K562 (cell line): ENCODE measurements around the gene DSCAM. TPM values are rescaled to one million over a fixed set of nuclear protein-coding genes. Genes with fewer than 3 reads are reported as not detected.

ENCODE experiments used
- ATAC-seq: fragments of 200-7000 bp; cut with Tn5 transposase; 3 replicates; pipeline ENCODE4 v1.9.1; 2020; ENCODE audit warnings: moderate library complexity
- BruUV-seq: library from RNA; stranded (reverse); fragments of 400-500 nt; replicated peaks from 2 replicates; lab custom pipeline; 2021; lab: Mats Ljungman, UMichigan
- CTCF ChIA-PET: fragments of 300-600 bp; formaldehyde crosslinking; extraction: SDS; loops from one replicate; lab custom pipeline; 2021; ENCODE audit warnings: low intra/inter-chr PET ratio; lab: Yijun Ruan, JAX
- POLR2A ChIA-PET: fragments of 300-600, 350-650 bp; sonication (Branson Sonifier 250); formaldehyde crosslinking; extraction: SDS; loops from one replicate; lab custom pipeline; 2021; ENCODE audit warnings: antibody characterized with exemption, inconsistent platforms; lab: Yijun Ruan, JAX
- DNase-seq, 4 experiments: peaks; one replicate each; pipeline versions ENCODE4 v3.0.0 to v3.0.0-alpha.2; 2011 to 2018; ENCODE audit warnings: low spot score in 3 of 4, mixed read lengths in 3 of 4; ENCODE audit errors: extremely low read depth in 1 of 4
- FAIRE-seq: peaks from 2 replicates; lab custom pipeline; 2011; peaks lifted over from hg19 to GRCh38; lab: Jason Lieb, UNC
- H2AFZ ChIP-seq: 2 replicates; pipeline ENCODE4 v1.6.0; 2011; ENCODE audit warnings: low read depth, low read length, control low read depth, inconsistent platforms
- H3K27ac ChIP-seq: fragments of 200-600 bp; 3 replicates; pipeline ENCODE4 v1.8.0; 2011; ENCODE audit warnings: low read depth, mild to moderate bottlenecking, control low read depth, inconsistent platforms, low read length, moderate library complexity, mixed read lengths; ENCODE audit errors: extremely low read depth
- H3K27me3 ChIP-seq, 2 experiments: fragments of 300-600 bp in 1 of 2; 2 replicates in 1 of 2; 3 replicates in 1 of 2; pipeline versions ENCODE4 v1.6.0 to v1.8.0; 2011; ENCODE audit warnings: inconsistent platforms in 2 of 2, low read length in 2 of 2, mild to moderate bottlenecking in 1 of 2, mixed read lengths in 1 of 2, moderate library complexity in 1 of 2; ENCODE audit not compliant: control insufficient read depth in 2 of 2, insufficient read depth in 2 of 2
- H3K36me3 ChIP-seq: fragments of 300-600 bp; 3 replicates; pipeline ENCODE4 v1.8.0; 2011; ENCODE audit warnings: mild to moderate bottlenecking, low read length, inconsistent platforms; ENCODE audit not compliant: control insufficient read depth, insufficient read depth
- H3K4me1 ChIP-seq, 2 experiments: fragments of 200-600 bp in 1 of 2; replicated peaks in 1 of 2; 2 replicates in 1 of 2; 3 replicates in 1 of 2; pipeline versions ENCODE4 v1.5.1 to v1.8.0; 2011; ENCODE audit warnings: inconsistent platforms in 2 of 2, low read length in 2 of 2, mild to moderate bottlenecking in 1 of 2, mixed read lengths in 1 of 2, moderate library complexity in 1 of 2; ENCODE audit not compliant: control insufficient read depth in 2 of 2, insufficient read depth in 2 of 2
- H3K4me2 ChIP-seq: 2 replicates; pipeline ENCODE4 v1.6.1; 2011; ENCODE audit warnings: low read length, control low read depth, inconsistent platforms, mixed read lengths; ENCODE audit not compliant: insufficient read depth
- H3K4me3 ChIP-seq: fragments of 200-600 bp; sonication (generic), shearing (Covaris generic); 2 replicates; pipeline ENCODE4 v1.5.1; 2016; ENCODE audit warnings: control low read depth, inconsistent platforms
- H3K79me2 ChIP-seq: fragments of 200-600 bp; 3 replicates; pipeline ENCODE4 v1.8.0; 2011; ENCODE audit warnings: low read length, inconsistent platforms; ENCODE audit not compliant: control insufficient read depth, insufficient read depth
- H3K9ac ChIP-seq, 2 experiments: 2 replicates each; pipeline versions ENCODE4 v1.6.0 to v1.6.1; 2011; ENCODE audit warnings: low read depth in 2 of 2, low read length in 2 of 2, control low read depth in 1 of 2, inconsistent platforms in 1 of 2, mild to moderate bottlenecking in 1 of 2, mixed read lengths in 1 of 2; ENCODE audit not compliant: insufficient read depth in 1 of 2
- H3K9me1 ChIP-seq: one replicate; pipeline ENCODE4 v1.6.0; 2011; ENCODE audit warnings: inconsistent platforms, mild to moderate bottlenecking, low read length, moderate library complexity; ENCODE audit not compliant: control insufficient read depth, insufficient read depth
- H3K9me3 ChIP-seq: replicated peaks from 2 replicates; pipeline ENCODE4 v1.5.1; 2011; ENCODE audit warnings: low read depth, low read length, inconsistent platforms; ENCODE audit not compliant: control insufficient read depth, insufficient read depth
- H4K20me1 ChIP-seq: replicated peaks from 2 replicates; pipeline ENCODE4 v1.6.1; 2011; ENCODE audit warnings: low read length, inconsistent platforms, mixed read lengths; ENCODE audit not compliant: control insufficient read depth, insufficient read depth
- PTBP1 ChIP-seq: fragments of 200-400 bp; formaldehyde crosslinking; IDR thresholded peaks from 2 replicates; pipeline ENCODE4 v1.6.1; 2017; ENCODE audit warnings: low read depth, low read length
- THRB ChIP-seq: fragments of 450-650 bp; formaldehyde crosslinking; conservative IDR thresholded peaks from 2 replicates; pipeline ENCODE4 v1.4.0; 2022; ENCODE audit warnings: mild to moderate bottlenecking, missing genetic modification characterization
- TSC22D4 ChIP-seq: fragments of 450-650 bp; IDR thresholded peaks from 2 replicates; pipeline ENCODE4 v1.6.1; 2016; ENCODE audit warnings: missing genetic modification characterization, missing biosample characterization, control low read depth
- ZBED1 ChIP-seq: IDR thresholded peaks from 2 replicates; pipeline ENCODE4 v1.6.1; 2014
- ZBTB26 ChIP-seq: fragments of 450-650 bp; formaldehyde crosslinking; IDR thresholded peaks from 2 replicates; pipeline ENCODE4 v1.4.0; 2022; ENCODE audit warnings: missing genetic modification characterization
- WGBS: fragments of 100-300 bp; shearing (Covaris generic); methylation state at CpG from one replicate; pipeline ENCODE4 v1.1.6; 2016; ENCODE audit warnings: low coverage, mixed read lengths; ENCODE audit not compliant: insufficient coverage; ENCODE audit errors: missing lambda C conversion rate; 5-methylcytosine and 5-hydroxymethylcytosine counted together
- in situ Hi-C: fragments of 300-500 bp; cut with MboI; formaldehyde crosslinking; loops from 4 replicates; pipeline ENCODE4 v1.15.0; 2018; ENCODE audit warnings: inconsistent platforms, mixed read lengths
- intact Hi-C: fragments of 100-400 bp; cut with micrococcal nuclease; formaldehyde crosslinking; loops from 2 replicates; pipeline ENCODE4 v1.14.2; 2022
- polyA plus RNA-seq, 8 experiments: library from polyadenylated mRNA; depleted of rRNA in 4 of 8; stranded (reverse) in 5 of 8; unstranded in 3 of 8; fragments of >200 nt; fragmentation: Nextera tagmentation in 2 of 8; fragmentation: Illumina TruSeq in 1 of 8; extraction: Ambion mirVana in 2 of 8; extraction: Trizol in 1 of 8; gene quantifications; 2 replicates each; pipeline versions ENCODE4 v1.2.1 to v1.2.3, GENCODE V29; 2011 to 2014; ENCODE audit warnings: inconsistent platforms in 1 of 8, missing spikeins in 1 of 8
- total RNA-seq, 7 experiments: library from RNA; depleted of rRNA in 6 of 7; stranded (reverse); fragments of >200 nt in 6 of 7; fragmentation: Illumina TruSeq in 2 of 7; extraction: Trizol in 2 of 7; gene quantifications; 2 replicates each; pipeline versions ENCODE4 v1.2.1 to v1.2.3, GENCODE V29; 2011 to 2021; ENCODE audit warnings: low replicate concordance in 1 of 7
- TF ChIP-seq, protein P1 (sequence below): fragments of 450-650 bp; formaldehyde crosslinking; IDR thresholded peaks from 2 replicates; pipeline ENCODE4 v1.4.0; 2022; ENCODE audit warnings: missing genetic modification characterization

The DSCAM gene
- total and polyA plus RNA-seq, 9 of the 15 experiments (the other 6 are each of a cell fraction or from before 2014, with no cell fraction given) = not detected

GRCh38 chr21:40139636-40140035 lies 707.3 kb downstream of the DSCAM start:
- DNase-seq = no peak
- in situ Hi-C loops (no loop called here), intact Hi-C loops (no loop called here)
- Histone ChIP-seq H3K4me1 (no peaks in the 10 kb centered on the region), H3K4me3 (no peak overlapping the region), H3K27me3 (no peaks in the 10 kb centered on the region), H3K9ac (no peak overlapping the region), H3K4me2 (no peak overlapping the region), H2AFZ (no peak overlapping the region), H3K36me3 (no peaks in the 10 kb centered on the region), H4K20me1 (no peaks in the 10 kb centered on the region), H3K9me3 (no peaks in the 10 kb centered on the region; the same call in 1 of the 2 replicates), H3K79me2 (no peaks in the 10 kb centered on the region), H3K9me1 (no peaks in the 10 kb centered on the region), H3K27ac (no peak overlapping the region)
- ChIA-PET CTCF (no interaction called here), POLR2A (no interaction called here)
- WGBS = 0% methylated on average over 5 of the region's 5 CpGs
- peak; percentile 35 for FAIRE-seq
- no peak for TF ChIP-seq PTBP1
- TF ChIP-seq ZBTB26 (CRISPR knock-in tag) = 0 out of 2 replicates have a peak, but pooled peaks have one; percentile 66
- 0 out of 2 replicates have a peak, but pooled peaks have one; percentile 23 for TF ChIP-seq THRB (CRISPR knock-in tag)
- peak; percentile 73; the same call in 1 of the 2 replicates for TF ChIP-seq TSC22D4 (tag)
- no peak for TF ChIP-seq ZBED1
- TF ChIP-seq, protein P1, sequence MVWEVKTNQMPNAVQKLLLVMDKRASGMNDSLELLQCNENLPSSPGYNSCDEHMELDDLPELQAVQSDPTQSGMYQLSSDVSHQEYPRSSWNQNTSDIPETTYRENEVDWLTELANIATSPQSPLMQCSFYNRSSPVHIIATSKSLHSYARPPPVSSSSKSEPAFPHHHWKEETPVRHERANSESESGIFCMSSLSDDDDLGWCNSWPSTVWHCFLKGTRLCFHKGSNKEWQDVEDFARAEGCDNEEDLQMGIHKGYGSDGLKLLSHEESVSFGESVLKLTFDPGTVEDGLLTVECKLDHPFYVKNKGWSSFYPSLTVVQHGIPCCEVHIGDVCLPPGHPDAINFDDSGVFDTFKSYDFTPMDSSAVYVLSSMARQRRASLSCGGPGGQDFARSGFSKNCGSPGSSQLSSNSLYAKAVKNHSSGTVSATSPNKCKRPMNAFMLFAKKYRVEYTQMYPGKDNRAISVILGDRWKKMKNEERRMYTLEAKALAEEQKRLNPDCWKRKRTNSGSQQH (CRISPR knock-in tag) = peak; percentile 30; the same call in 1 of the 2 replicates
- no peak for ATAC-seq
- BruUV-seq = no TSS peak
